Measurements from ENCODE around the gene HNF1B.

Gene HNF1B

DNA sequence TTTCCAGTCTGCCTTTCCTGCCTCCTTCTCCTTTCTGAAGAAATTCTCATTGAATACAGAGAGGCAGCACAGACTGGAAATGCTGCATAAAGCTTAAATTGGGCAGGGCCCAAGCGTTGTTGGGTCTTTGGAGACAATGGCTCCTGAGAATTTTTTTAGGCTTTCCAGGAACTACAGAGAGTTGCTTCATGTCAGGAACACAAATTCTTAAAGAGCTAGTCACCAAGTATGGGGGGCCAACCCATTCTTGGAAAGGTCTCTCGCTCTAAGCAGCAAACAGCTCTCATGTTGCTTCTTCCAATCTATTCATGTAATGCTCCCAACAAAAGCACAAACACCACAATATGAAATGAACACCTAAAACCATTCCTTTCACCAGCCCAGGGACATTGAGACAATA lies 6.9 kb downstream of the HNF1B start:
- no peak for DNase-seq (ENCODE audit: extremely low read depth, insufficient read length)
- no peaks in the 10 kb centered on the region for H3K36me3 ChIP-seq (ENCODE audit: control insufficient read depth, insufficient read depth, low read length)
- TF ChIP-seq, protein P1, sequence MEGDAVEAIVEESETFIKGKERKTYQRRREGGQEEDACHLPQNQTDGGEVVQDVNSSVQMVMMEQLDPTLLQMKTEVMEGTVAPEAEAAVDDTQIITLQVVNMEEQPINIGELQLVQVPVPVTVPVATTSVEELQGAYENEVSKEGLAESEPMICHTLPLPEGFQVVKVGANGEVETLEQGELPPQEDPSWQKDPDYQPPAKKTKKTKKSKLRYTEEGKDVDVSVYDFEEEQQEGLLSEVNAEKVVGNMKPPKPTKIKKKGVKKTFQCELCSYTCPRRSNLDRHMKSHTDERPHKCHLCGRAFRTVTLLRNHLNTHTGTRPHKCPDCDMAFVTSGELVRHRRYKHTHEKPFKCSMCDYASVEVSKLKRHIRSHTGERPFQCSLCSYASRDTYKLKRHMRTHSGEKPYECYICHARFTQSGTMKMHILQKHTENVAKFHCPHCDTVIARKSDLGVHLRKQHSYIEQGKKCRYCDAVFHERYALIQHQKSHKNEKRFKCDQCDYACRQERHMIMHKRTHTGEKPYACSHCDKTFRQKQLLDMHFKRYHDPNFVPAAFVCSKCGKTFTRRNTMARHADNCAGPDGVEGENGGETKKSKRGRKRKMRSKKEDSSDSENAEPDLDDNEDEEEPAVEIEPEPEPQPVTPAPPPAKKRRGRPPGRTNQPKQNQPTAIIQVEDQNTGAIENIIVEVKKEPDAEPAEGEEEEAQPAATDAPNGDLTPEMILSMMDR (IDR thresholded peaks at IDR 0.05; ENCODE audit: insufficient read depth, low read length, poor library complexity, severe bottlenecking), result no peak
- H3K4me3 ChIP-seq (replicated peaks; ENCODE audit: low read depth, low read length), result no peak overlapping the region
- H3K27me3 ChIP-seq (replicated peaks; ENCODE audit: control insufficient read depth, insufficient read depth, low read length), result peaks cover 2% of the 10 kb centered on the region

- no peaks in the 10 kb centered on the region for H3K36me3 ChIP-seq (ENCODE audit: control insufficient read depth, insufficient read depth, low read length)
- H3K27me3 ChIP-seq (replicated peaks; ENCODE audit: control insufficient read depth, insufficient read depth, low read length), result peaks cover under 1% of the 10 kb centered on the region
- TF ChIP-seq, protein P1 (IDR thresholded peaks at IDR 0.05; ENCODE audit: insufficient read depth, low read length, poor library complexity, severe bottlenecking), result no peak
- no peak overlapping the region for H3K4me3 ChIP-seq (replicated peaks; ENCODE audit: low read depth, low read length)
- no peak for DNase-seq (ENCODE audit: extremely low read depth, insufficient read length)
Observed at GRCh38 chr17:37737081-37737480, 7.8 kb downstream of the HNF1B start.

- H3K4me3 ChIP-seq (replicated peaks; ENCODE audit: low read depth, low read length), result no peak overlapping the region
- TF ChIP-seq, protein P1 (IDR thresholded peaks at IDR 0.05; ENCODE audit: insufficient read depth, low read length, poor library complexity, severe bottlenecking), result no peak
- no peaks in the 10 kb centered on the region for H3K36me3 ChIP-seq (ENCODE audit: control insufficient read depth, insufficient read depth, low read length)
- no peak for DNase-seq (ENCODE audit: extremely low read depth, insufficient read length)
- H3K27me3 ChIP-seq (replicated peaks; ENCODE audit: control insufficient read depth, insufficient read depth, low read length), result no peaks in the 10 kb centered on the region; the same call in 1 of the 2 replicates
Observed at GRCh38 chr17:37736428-37736827, 8.4 kb downstream of the HNF1B start.

DNA sequence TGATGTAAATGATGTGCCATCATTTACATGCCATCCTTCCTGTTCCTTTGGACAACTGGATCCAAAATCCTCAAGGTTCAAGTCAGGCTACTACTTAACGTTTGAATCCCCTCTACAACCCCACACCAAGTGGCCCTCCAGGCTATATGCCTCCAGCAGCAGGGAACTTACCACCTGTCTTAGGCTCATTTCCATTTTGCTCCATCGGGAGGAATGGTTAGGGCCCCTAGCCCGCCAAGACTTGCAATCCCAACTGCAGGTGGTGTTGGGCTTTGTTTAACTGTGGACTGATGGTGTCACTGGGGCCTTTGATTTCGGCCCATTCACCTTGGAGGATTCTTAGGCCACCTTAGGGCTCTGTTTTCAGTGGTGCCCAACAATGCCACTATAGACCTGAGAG lies 9.7 kb downstream of the HNF1B start:
- Histone ChIP-seq H3K4me3 (replicated peaks; ENCODE audit: low read depth, low read length) (no peak overlapping the region), H3K27me3 (replicated peaks; ENCODE audit: control insufficient read depth, insufficient read depth, low read length) (no peaks in the 10 kb centered on the region; the same call in 1 of the 2 replicates), H3K36me3 (ENCODE audit: control insufficient read depth, insufficient read depth, low read length) (no peaks in the 10 kb centered on the region)
- TF ChIP-seq, protein P1 (IDR thresholded peaks at IDR 0.05; ENCODE audit: insufficient read depth, low read length, poor library complexity, severe bottlenecking), result no peak
- no peak for DNase-seq (ENCODE audit: extremely low read depth, insufficient read length)

- no peak overlapping the region for H3K4me3 ChIP-seq (replicated peaks; ENCODE audit: low read depth, low read length)
- H3K36me3 ChIP-seq (ENCODE audit: control insufficient read depth, insufficient read depth, low read length), result no peaks in the 10 kb centered on the region
- no peaks in the 10 kb centered on the region; the same call in 1 of the 2 replicates for H3K27me3 ChIP-seq (replicated peaks; ENCODE audit: control insufficient read depth, insufficient read depth, low read length)
- TF ChIP-seq, protein P1 (IDR thresholded peaks at IDR 0.05; ENCODE audit: insufficient read depth, low read length, poor library complexity, severe bottlenecking), result no peak
- DNase-seq (ENCODE audit: extremely low read depth, insufficient read length), result no peak
Observed at GRCh38 chr17:37732316-37732715, 12.5 kb downstream of the HNF1B start.

DNA sequence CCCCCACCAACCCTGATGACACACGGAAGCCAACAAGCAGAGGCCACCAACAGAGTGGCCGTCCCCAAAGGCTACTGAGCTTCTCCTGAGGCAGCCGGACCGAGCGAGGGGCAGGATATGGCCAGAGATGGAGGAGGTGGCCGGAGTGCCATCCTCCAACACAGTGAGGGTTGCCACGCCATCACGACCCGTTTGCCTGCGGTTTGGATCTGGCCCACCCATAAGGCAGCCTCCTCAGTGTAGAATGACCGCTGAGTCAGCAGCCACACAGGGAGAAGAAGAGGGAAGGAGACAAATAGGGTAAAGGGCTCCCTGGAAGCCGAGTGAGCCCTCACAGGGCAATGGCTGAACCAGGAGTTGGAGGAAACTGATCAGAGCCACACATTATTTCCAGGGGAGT lies 13.8 kb downstream of the HNF1B start:
- DNase-seq (ENCODE audit: extremely low read depth, insufficient read length), result no peak
- TF ChIP-seq, protein P1 (IDR thresholded peaks at IDR 0.05; ENCODE audit: insufficient read depth, low read length, poor library complexity, severe bottlenecking), result no peak
- Histone ChIP-seq H3K36me3 (ENCODE audit: control insufficient read depth, insufficient read depth, low read length) (no peaks in the 10 kb centered on the region), H3K4me3 (replicated peaks; ENCODE audit: low read depth, low read length) (no peak overlapping the region), H3K27me3 (replicated peaks; ENCODE audit: control insufficient read depth, insufficient read depth, low read length) (no peaks in the 10 kb centered on the region; the same call in none of the 2 replicates)
